Trophoblast cell (in vitro differentiated cells and primary cell): Measurements from ENCODE around the gene SOCS4.
"Not testable (repeated sequence)": the region's sequence is repeated elsewhere in the genome, so short reads cannot be mapped to it uniquely, and the experiment has no call there.

Experiments used
- DNase-seq, 2 donors: peaks; one replicate each; pipeline ENCODE4 v3.0.0-alpha.2; 2016
- H2AFZ ChIP-seq: 2 replicates; pipeline ENCODE4 v1.6.1; 2013; ENCODE audit warnings: low read length, moderate library complexity, mild to moderate bottlenecking; ENCODE audit not compliant: insufficient read depth, poor library complexity
- H2AK5ac ChIP-seq: 2 replicates; pipeline ENCODE4 v1.6.1; 2013; ENCODE audit warnings: mild to moderate bottlenecking, low read length
- H2BK120ac ChIP-seq: 2 replicates; pipeline ENCODE4 v1.6.1; 2013; ENCODE audit warnings: low read length, mild to moderate bottlenecking, moderate library complexity; ENCODE audit not compliant: insufficient read depth, poor library complexity
- H2BK12ac ChIP-seq: 2 replicates; pipeline ENCODE4 v1.6.1; 2013; ENCODE audit warnings: mild to moderate bottlenecking, low read length, moderate library complexity
- H2BK5ac ChIP-seq: 2 replicates; pipeline ENCODE4 v1.6.1; 2013; ENCODE audit warnings: low read length, low read depth, moderate library complexity, mild to moderate bottlenecking; ENCODE audit not compliant: poor library complexity
- H3K14ac ChIP-seq: 2 replicates; pipeline ENCODE4 v1.6.1; 2013; ENCODE audit warnings: mild to moderate bottlenecking, low read length
- H3K18ac ChIP-seq: 2 replicates; pipeline ENCODE4 v1.6.1; 2013; ENCODE audit warnings: mild to moderate bottlenecking, low read length
- H3K23ac ChIP-seq: 2 replicates; pipeline ENCODE4 v1.6.1; 2013; ENCODE audit warnings: low read length
- H3K27ac ChIP-seq: 2 replicates; pipeline ENCODE4 v1.5.1; 2013; ENCODE audit warnings: low read depth, mild to moderate bottlenecking, inconsistent platforms, low read length, moderate library complexity
- H3K27me3 ChIP-seq: 2 replicates; pipeline ENCODE4 v1.6.1; 2013; ENCODE audit warnings: inconsistent platforms, mild to moderate bottlenecking, low read length, moderate library complexity; ENCODE audit not compliant: insufficient read depth
- H3K36me3 ChIP-seq, 2 experiments: 1 replicate in 1 of 2; 2 replicates in 1 of 2; pipeline ENCODE4 v1.6.1; 2013; ENCODE audit warnings: low read length in 2 of 2, mild to moderate bottlenecking in 2 of 2, moderate library complexity in 1 of 2; ENCODE audit not compliant: insufficient read depth in 2 of 2, control insufficient read depth in 1 of 2
- H3K4ac ChIP-seq: 2 replicates; pipeline ENCODE4 v1.6.1; 2013; ENCODE audit warnings: low read depth, mild to moderate bottlenecking, low read length, moderate library complexity
- H3K4me1 ChIP-seq, 2 experiments: 1 replicate in 1 of 2; 2 replicates in 1 of 2; pipeline ENCODE4 v1.6.1; 2013; ENCODE audit warnings: low read length in 2 of 2, mild to moderate bottlenecking in 2 of 2, moderate library complexity in 1 of 2; ENCODE audit not compliant: insufficient read depth in 2 of 2, control insufficient read depth in 1 of 2
- H3K4me2 ChIP-seq: 2 replicates; pipeline ENCODE4 v1.6.1; 2013; ENCODE audit warnings: inconsistent platforms, mild to moderate bottlenecking, low read length, moderate library complexity
- H3K4me3 ChIP-seq: 2 replicates; pipeline ENCODE4 v1.5.1; 2013; ENCODE audit warnings: mild to moderate bottlenecking, low read depth, low read length, inconsistent platforms
- H3K79me1 ChIP-seq: one replicate; pipeline ENCODE4 v1.6.1; 2013; ENCODE audit warnings: low read length
- H3K79me2 ChIP-seq: 2 replicates; pipeline ENCODE4 v1.6.1; 2013; ENCODE audit warnings: low read length, mild to moderate bottlenecking; ENCODE audit not compliant: control insufficient read depth, insufficient read depth, poor library complexity
- H3K9ac ChIP-seq: 2 replicates; pipeline ENCODE4 v1.6.1; 2013; ENCODE audit warnings: mild to moderate bottlenecking, low read length
- H3K9me3 ChIP-seq: 2 replicates; pipeline ENCODE4 v1.6.1; 2013; ENCODE audit warnings: low read depth, mild to moderate bottlenecking, control low read depth, inconsistent platforms, low read length; ENCODE audit not compliant: insufficient read depth
- H4K12ac ChIP-seq: 2 replicates; pipeline ENCODE4 v1.6.1; 2013; ENCODE audit warnings: low read depth, mild to moderate bottlenecking, low read length, moderate library complexity
- H4K8ac ChIP-seq: 2 replicates; pipeline ENCODE4 v1.6.1; 2013; ENCODE audit warnings: low read depth, mild to moderate bottlenecking, low read length, moderate library complexity
- H4K91ac ChIP-seq: one replicate; pipeline ENCODE4 v1.6.1; 2013; ENCODE audit warnings: low read depth, mild to moderate bottlenecking, low read length, moderate library complexity
- WGBS: extraction: QIAGEN DNeasy Blood & Tissue Kit; methylation state at CpG from one replicate; pipeline ENCODE4 v1.1.7; 2013; ENCODE audit warnings: missing lambda C conversion rate; ENCODE audit not compliant: insufficient read length, insufficient coverage; ENCODE audit errors: extremely low coverage; 5-methylcytosine and 5-hydroxymethylcytosine counted together

Gene SOCS4

GRCh38 chr14:55024365-55024764, 2.7 kb upstream of the SOCS4 start:
- H3K27ac ChIP-seq, H3K4me3 ChIP-seq, H2AK5ac ChIP-seq, H3K4me2 ChIP-seq, H3K79me2 ChIP-seq, H3K36me3 ChIP-seq, H4K8ac ChIP-seq, H2BK5ac ChIP-seq, H4K91ac ChIP-seq, H3K27me3 ChIP-seq, H2BK12ac ChIP-seq, H3K9me3 ChIP-seq, H3K4me1 ChIP-seq, H3K9ac ChIP-seq, H3K18ac ChIP-seq, H3K23ac ChIP-seq, H3K79me1 ChIP-seq, H2BK120ac ChIP-seq, H4K12ac ChIP-seq, H2AFZ ChIP-seq, H3K14ac ChIP-seq, H3K4ac ChIP-seq: not testable (repeated sequence)
- no CpG with 5 or more reads among the region's 5 CpGs for WGBS
- DNase-seq: peak in 1 of 2 donors; percentile 41

DNA sequence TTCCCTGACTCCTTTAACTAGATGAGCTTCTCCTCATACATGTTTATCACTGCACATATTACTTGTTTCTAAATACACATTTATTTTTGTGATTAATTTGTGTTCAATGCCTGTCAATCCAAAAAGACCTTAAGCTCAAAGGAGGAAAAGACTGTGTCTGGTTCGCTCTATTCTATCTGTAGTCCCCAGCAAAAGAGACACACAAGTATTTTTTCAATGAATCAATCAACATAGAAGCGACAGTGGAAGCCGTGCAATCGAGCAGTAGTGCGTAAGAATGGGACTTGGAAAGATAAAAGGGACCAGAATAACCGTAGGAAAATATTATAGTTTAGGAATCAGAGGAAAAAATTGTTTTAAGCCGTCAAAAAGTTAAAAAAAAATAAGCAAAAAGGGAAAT, 1.1 kb upstream of the SOCS4 start:
- Histone ChIP-seq H4K91ac (no peak overlapping the region), H3K27me3 (no peaks in the 10 kb centered on the region), H4K12ac (no peak overlapping the region), H3K79me2 (peaks cover 2% of the 10 kb centered on the region), H3K4me2 (peak overlapping the region; percentile 94), H3K18ac (no peak overlapping the region), H3K36me3 (peaks cover 0 to 3% of the 10 kb centered on the region in 2 experiments), H3K79me1 (peaks cover 6% of the 10 kb centered on the region), H2AFZ (no peak overlapping the region), H3K14ac (no peak overlapping the region), H3K9ac (no peak overlapping the region), H2BK5ac (no peak overlapping the region), H3K27ac (no peak overlapping the region), H3K4me1 (peaks cover 0 to 2% of the 10 kb centered on the region in 2 experiments), H3K9me3 (no peaks in the 10 kb centered on the region), H2AK5ac (no peak overlapping the region), H4K8ac (no peak overlapping the region), H2BK120ac (no peak overlapping the region), H3K4ac (no peak overlapping the region), H3K4me3 (no peak overlapping the region), H3K23ac (no peak overlapping the region), H2BK12ac (no peak overlapping the region)
- no CpG with 5 or more reads among the region's 7 CpGs for whole genome bisulfite sequencing
- no peak for DNase-seq

DNA sequence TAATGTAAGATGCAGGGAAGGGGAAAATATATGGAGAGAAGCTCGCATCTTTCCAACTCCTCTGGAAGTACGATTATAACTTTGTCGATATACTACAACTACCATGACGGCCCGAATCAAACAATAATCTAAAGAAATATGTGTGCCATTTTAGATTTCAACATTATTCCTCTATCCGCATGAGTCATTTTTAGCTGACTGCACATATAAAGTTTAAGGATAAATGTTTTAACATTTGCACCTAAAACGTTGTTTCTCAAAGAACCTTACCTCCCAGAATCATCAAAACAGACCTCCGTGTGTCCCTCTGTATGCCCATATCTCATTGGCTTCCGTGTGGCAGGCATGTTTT, 619 bp upstream of the SOCS4 start:
- H3K4me1 ChIP-seq: peaks cover 0 to 2% of the 10 kb centered on the region in 2 experiments
- H3K9ac ChIP-seq: peak overlapping the region; percentile 98
- H2AK5ac ChIP-seq: no peak overlapping the region
- H3K27ac ChIP-seq: no peak overlapping the region
- DNase-seq: peak in 1 of 2 donors; percentile 43
- H3K4me2 ChIP-seq: peak overlapping the region; percentile 94
- H3K23ac ChIP-seq: no peak overlapping the region
- WGBS: no CpG with 5 or more reads among the region's 9 CpGs
- peak overlapping the region; percentile 83 for H3K4me3 ChIP-seq
- no peak overlapping the region for H2BK12ac ChIP-seq
- H3K36me3 ChIP-seq: peaks cover 0 to under 1% of the 10 kb centered on the region in 2 experiments
- H3K79me1 ChIP-seq: peaks cover 6% of the 10 kb centered on the region
- H3K9me3 ChIP-seq: no peaks in the 10 kb centered on the region
- H3K79me2 ChIP-seq: peaks cover 2% of the 10 kb centered on the region
- H2BK5ac ChIP-seq: no peak overlapping the region
- no peak overlapping the region for H4K91ac ChIP-seq
- H3K18ac ChIP-seq: no peak overlapping the region
- H3K14ac ChIP-seq: no peak overlapping the region
- peak overlapping the region; percentile 61 for H2AFZ ChIP-seq
- peak overlapping the region; percentile 78 for H4K8ac ChIP-seq
- H4K12ac ChIP-seq: no peak overlapping the region
- no peaks in the 10 kb centered on the region for H3K27me3 ChIP-seq
- H3K4ac ChIP-seq: peak overlapping the region; percentile 43
- H2BK120ac ChIP-seq: no peak overlapping the region

DNA sequence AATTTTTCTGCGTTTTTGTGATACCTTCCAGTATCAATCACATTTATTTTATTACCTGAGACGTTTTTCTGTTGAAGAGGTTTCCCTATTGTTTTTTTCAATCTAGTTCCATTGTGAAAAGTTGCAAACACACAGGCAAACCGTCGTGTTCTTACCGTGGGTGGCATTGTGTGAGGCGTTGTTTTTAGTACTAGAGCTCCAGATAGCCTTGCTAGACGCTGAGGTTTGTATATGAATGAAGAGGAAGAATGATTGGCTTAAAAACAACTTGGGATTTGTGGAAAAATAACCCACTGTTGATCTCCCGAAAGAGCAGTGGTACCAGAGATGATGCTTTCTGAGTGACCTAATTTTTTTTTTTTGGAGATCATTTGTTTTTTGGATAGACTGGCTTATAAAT, 1.0 kb downstream of the SOCS4 start:
- no peaks in the 10 kb centered on the region for H3K27me3 ChIP-seq
- peak overlapping the region; percentile 77 for H3K4me2 ChIP-seq
- no peak overlapping the region for H2BK5ac ChIP-seq
- no peak for DNase-seq
- H3K18ac ChIP-seq: no peak overlapping the region
- no peak overlapping the region for H3K27ac ChIP-seq
- H3K9ac ChIP-seq: peak overlapping the region; percentile 48
- no peak overlapping the region for H2AFZ ChIP-seq
- WGBS: no CpG with 5 or more reads among the region's 8 CpGs
- H4K8ac ChIP-seq: no peak overlapping the region
- no peaks in the 10 kb centered on the region for H3K36me3 ChIP-seq
- no peaks in the 10 kb centered on the region for H3K9me3 ChIP-seq
- H3K79me1 ChIP-seq: peaks cover 6% of the 10 kb centered on the region
- no peak overlapping the region for H3K4me3 ChIP-seq
- no peak overlapping the region for H2BK120ac ChIP-seq
- H2BK12ac ChIP-seq: no peak overlapping the region
- no peak overlapping the region for H3K23ac ChIP-seq
- peaks cover 0 to 2% of the 10 kb centered on the region in 2 experiments for H3K4me1 ChIP-seq
- H3K4ac ChIP-seq: peak overlapping the region; percentile 64
- no peak overlapping the region for H3K14ac ChIP-seq
- H2AK5ac ChIP-seq: no peak overlapping the region
- no peak overlapping the region for H4K91ac ChIP-seq
- H3K79me2 ChIP-seq: peaks cover 2% of the 10 kb centered on the region
- H4K12ac ChIP-seq: no peak overlapping the region
